HG02884 (cell line): ENCODE data around the gene NPAS3.

Experiments used
- ATAC-seq: cut with Tn5 transposase; IDR thresholded peaks from one replicate; pipeline ENCODE4 v1.9.1; 2021; ENCODE audit warnings: mild to moderate bottlenecking, moderate library complexity; ENCODE audit not compliant: unreplicated experiment

Gene NPAS3

GRCh38 chr14:33534632-33535031 is 596.0 kb downstream of the NPAS3 start:
- no peak for ATAC-seq

GRCh38 chr14:33539918-33540357 is 601.3 kb downstream of the NPAS3 start:
- no peak for ATAC-seq

- no peak for ATAC-seq
Measured at GRCh38 chr14:33541171-33541570, 602.5 kb downstream of the NPAS3 start.

GRCh38 chr14:33542338-33543287 is 603.9 kb downstream of the NPAS3 start:
- ATAC-seq, result no peak

GRCh38 chr14:33545696-33546095 is 607.0 kb downstream of the NPAS3 start:
- no peak for ATAC-seq

- no peak for ATAC-seq
Measured at GRCh38 chr14:33548606-33549005, 609.9 kb downstream of the NPAS3 start.

- no peak for ATAC-seq
Measured at GRCh38 chr14:33551963-33552362, 613.3 kb downstream of the NPAS3 start.

GRCh38 chr14:33553706-33554278 is 615.1 kb downstream of the NPAS3 start:
- no peak for ATAC-seq

- no peak for ATAC-seq
Measured at GRCh38 chr14:33554988-33555387, 616.3 kb downstream of the NPAS3 start.

- no peak for ATAC-seq
Measured at GRCh38 chr14:33555710-33556350, 617.2 kb downstream of the NPAS3 start.

- no peak for ATAC-seq
Measured at GRCh38 chr14:33556382-33557121, 617.9 kb downstream of the NPAS3 start.

- ATAC-seq, result no peak
Measured at GRCh38 chr14:33560718-33561431, 622.2 kb downstream of the NPAS3 start.

- no peak for ATAC-seq
Measured at GRCh38 chr14:33561488-33562175, 623.0 kb downstream of the NPAS3 start.

GRCh38 chr14:33563191-33563900 is 624.7 kb downstream of the NPAS3 start:
- no peak for ATAC-seq

- no peak for ATAC-seq
Measured at GRCh38 chr14:33563901-33564197, 625.2 kb downstream of the NPAS3 start.

GRCh38 chr14:33564774-33565630 is 626.3 kb downstream of the NPAS3 start:
- ATAC-seq, result no peak

GRCh38 chr14:33566082-33566481 is 627.4 kb downstream of the NPAS3 start:
- no peak for ATAC-seq

- no peak for ATAC-seq
Measured at GRCh38 chr14:33567023-33567728, 628.5 kb downstream of the NPAS3 start.
